ENCODE data around the gene RBM33.

- no peak for TF ChIP-seq POLR2A (IDR thresholded peaks at IDR 0.05; ENCODE audit: control extremely low read depth in 1 of 2, low read depth in 2 of 2, low read length in 2 of 2)
- no peak for TF ChIP-seq ATF2 (IDR thresholded peaks at IDR 0.05; ENCODE audit: low read length)
- no peak for TF ChIP-seq EZH2 (IDR thresholded peaks at IDR 0.05; ENCODE audit: low read depth, low read length, severe bottlenecking)
- no peak for TF ChIP-seq CTCF (IDR thresholded peaks at IDR 0.05; ENCODE audit: control extremely low read depth in 1 of 3, insufficient read depth in 1 of 3, low read depth in 1 of 3, low read length in 3 of 3)
- no peak for TF ChIP-seq POLR2AphosphoS5 (IDR thresholded peaks at IDR 0.05; ENCODE audit: low read depth, low read length)
- TF ChIP-seq RBBP5 (IDR thresholded peaks at IDR 0.05; ENCODE audit: borderline replicate concordance, low read depth, low read length), result no peak
- TF ChIP-seq, protein P1, sequence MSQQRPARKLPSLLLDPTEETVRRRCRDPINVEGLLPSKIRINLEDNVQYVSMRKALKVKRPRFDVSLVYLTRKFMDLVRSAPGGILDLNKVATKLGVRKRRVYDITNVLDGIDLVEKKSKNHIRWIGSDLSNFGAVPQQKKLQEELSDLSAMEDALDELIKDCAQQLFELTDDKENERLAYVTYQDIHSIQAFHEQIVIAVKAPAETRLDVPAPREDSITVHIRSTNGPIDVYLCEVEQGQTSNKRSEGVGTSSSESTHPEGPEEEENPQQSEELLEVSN (IDR thresholded peaks at IDR 0.05), result no peak
- TF ChIP-seq SRF (IDR thresholded peaks at IDR 0.05; ENCODE audit: low read depth, low read length), result no peak
- no peak for TF ChIP-seq RAD21 (IDR thresholded peaks at IDR 0.05 in 1 of 2, conservative IDR thresholded peaks at IDR 0.05 in 1 of 2; ENCODE audit: low read depth in 2 of 2, low read length in 2 of 2)
Observed at GRCh38 chr7:155734445-155734809, 90.0 kb downstream of the RBM33 start.
